Upper lobe of left lung (tissue), 6 donors: ENCODE results near the gene RGN. TPM values are rescaled to one million over a fixed set of nuclear protein-coding genes. Genes with fewer than 3 reads are reported as not detected.

Experiments
- ATAC-seq, 2 donors: fragments of 200-7000 bp; cut with Tn5 transposase; one replicate each; pipeline ENCODE4 v1.9.1; 2022; ENCODE audit warnings: mild to moderate bottlenecking in 2 of 2, moderate library complexity in 2 of 2; ENCODE audit not compliant: low FRiP score in 2 of 2
- DNase-seq, 2 donors: peaks; one replicate each; pipeline ENCODE4 v3.0.0-alpha.2; 2019 to 2020
- H3K27ac ChIP-seq, 4 donors: fragments of 200-600 bp; sonication (generic); one replicate each; pipeline ENCODE4 v1.5.1; 2016 to 2019
- H3K27me3 ChIP-seq, 4 donors: fragments of 200-600 bp; sonication (generic); one replicate each; pipeline ENCODE4 v1.5.1; 2017 to 2019
- H3K36me3 ChIP-seq, 4 donors: fragments of 200-600 bp; sonication (generic); one replicate each; pipeline ENCODE4 v1.5.1; 2016 to 2019
- H3K4me1 ChIP-seq, 4 donors: fragments of 200-600 bp; sonication (generic); one replicate each; pipeline ENCODE4 v1.5.1; 2018 to 2019
- H3K4me3 ChIP-seq, 4 donors: fragments of 200-600 bp; sonication (generic); one replicate each; pipeline ENCODE4 v1.5.1; 2017 to 2019; ENCODE audit warnings: mild to moderate bottlenecking in 2 of 4, moderate library complexity in 1 of 4
- H3K9me3 ChIP-seq, 4 donors: fragments of 200-600 bp; sonication (generic); one replicate each; pipeline ENCODE4 v1.5.1; 2018 to 2019
- CTCF ChIP-seq, 6 experiments: fragments of 450-650 bp in 4 of 6; fragments of 200-600 bp in 2 of 6; sonication (generic) in 2 of 6; IDR thresholded peaks; one replicate each; pipeline ENCODE4 v1.5.1; 2016 to 2019; ENCODE audit warnings: antibody characterized with exemption in 6 of 6
- EP300 ChIP-seq, 4 donors: sonication (generic); formaldehyde crosslinking; IDR thresholded peaks; one replicate each; pipeline ENCODE4 v1.5.1; 2017; ENCODE audit warnings: antibody characterized with exemption in 4 of 4, control low read depth in 2 of 4
- POLR2A ChIP-seq, 4 donors: fragments of 450-650 bp; IDR thresholded peaks; one replicate each; pipeline ENCODE4 v1.5.1; 2016 to 2017; ENCODE audit warnings: antibody characterized with exemption in 4 of 4, mild to moderate bottlenecking in 2 of 4
- POLR2AphosphoS5 ChIP-seq, 2 donors: sonication (generic); formaldehyde crosslinking; IDR thresholded peaks; one replicate each; pipeline ENCODE4 v1.5.1; 2017; ENCODE audit warnings: antibody characterized with exemption in 2 of 2
- WGBS, 2 donors: methylation state at CpG; one replicate each; pipeline ENCODE4 v1.1.5; 2017 to 2018; 5-methylcytosine and 5-hydroxymethylcytosine counted together
- total RNA-seq, 6 donors: library from RNA; depleted of rRNA in 4 of 6; stranded (reverse); fragments of >200 nt in 4 of 6; gene quantifications; one replicate each; pipeline versions ENCODE4 v1.1.0 to v1.2.1, GENCODE V29; 2016 to 2021
- donor health status: DM: no; HTN: no; CAD: no; lungs with moderate emphysema.
- donor health status: DM: no; HTN: yes; CAD: no; lungs with severe emphysema.

The RGN gene
- total RNA-seq, result 10 to 100 TPM in 3 of 6 donors, 1 to 10 TPM in 3; 7.3 to 51.3 (median 9.6) TPM

DNA sequence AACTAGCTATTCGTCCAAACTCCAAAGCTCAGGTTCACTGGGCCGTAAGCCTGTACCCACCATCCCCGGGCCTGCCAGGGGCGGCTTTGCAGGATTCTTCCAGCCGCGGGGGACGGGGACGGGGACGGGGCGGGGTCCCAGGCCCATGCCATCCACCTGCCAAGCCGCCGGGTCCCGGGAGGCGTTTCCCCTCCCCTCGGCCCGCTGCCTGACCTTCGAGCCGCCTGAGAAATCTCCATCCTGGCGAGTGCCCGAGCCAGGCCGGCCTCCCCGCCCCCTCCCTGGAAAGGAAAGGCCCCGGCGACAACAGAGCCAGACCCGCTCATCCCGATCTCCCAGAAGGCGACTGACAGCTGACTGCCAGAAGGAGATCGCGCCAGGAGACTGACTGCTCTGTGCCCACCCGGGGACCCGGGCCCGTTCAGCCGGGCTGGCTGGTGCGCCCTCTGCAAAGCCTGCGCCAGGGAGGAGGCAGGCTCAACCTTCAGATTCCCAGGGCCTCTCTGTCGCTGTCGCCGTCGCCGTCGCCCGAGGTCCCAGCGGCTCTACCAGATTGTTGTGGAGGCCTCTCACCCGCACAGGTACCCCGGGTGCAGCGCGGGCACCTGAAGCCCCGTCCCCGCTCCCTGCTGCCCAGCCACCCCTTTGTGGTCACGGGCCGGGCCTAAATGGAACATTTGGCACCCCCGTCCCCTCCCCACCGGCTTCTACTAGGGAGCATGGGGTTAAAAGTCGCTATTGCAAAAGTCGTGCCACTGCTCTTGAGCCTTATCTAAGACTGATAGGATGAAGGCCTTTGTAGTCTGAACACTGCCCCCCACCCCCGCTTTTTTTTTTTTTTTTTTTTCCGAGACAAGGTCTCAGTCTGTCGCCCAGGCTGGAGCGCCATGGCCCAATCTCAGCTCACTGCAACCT, at the start of gene RGN:
Gene RGN, plus strand, starts transcription at position 315 of the 915 bp plus-strand sequence. CDS start 2,702 bp downstream, outside the sequence.
- Histone ChIP-seq H3K36me3 (no peaks in the 10 kb centered on the region), H3K27me3 (no peaks in the 10 kb centered on the region), H3K4me1 (no peaks in the 10 kb centered on the region), H3K4me3 (peak within 1 kb of the TSS in 3 of 4 donors; percentile 25 to 49 (median 48)), H3K27ac (peak within 1 kb of the TSS in 3 of 4 donors; percentile 11 to 58 (median 28)), H3K9me3 (no peaks in the 10 kb centered on the region)
- ATAC-seq, result peak in 1 of 2 donors; percentile 44
- TF ChIP-seq POLR2AphosphoS5 (IDR thresholded peaks at IDR 0.05), result no peak
- DNase-seq, result peak in 1 of 2 donors; percentile 82
- 45 to 62% methylated on average over 18 to 32 of the region's 59 CpGs for WGBS, 2 donors

DNA sequence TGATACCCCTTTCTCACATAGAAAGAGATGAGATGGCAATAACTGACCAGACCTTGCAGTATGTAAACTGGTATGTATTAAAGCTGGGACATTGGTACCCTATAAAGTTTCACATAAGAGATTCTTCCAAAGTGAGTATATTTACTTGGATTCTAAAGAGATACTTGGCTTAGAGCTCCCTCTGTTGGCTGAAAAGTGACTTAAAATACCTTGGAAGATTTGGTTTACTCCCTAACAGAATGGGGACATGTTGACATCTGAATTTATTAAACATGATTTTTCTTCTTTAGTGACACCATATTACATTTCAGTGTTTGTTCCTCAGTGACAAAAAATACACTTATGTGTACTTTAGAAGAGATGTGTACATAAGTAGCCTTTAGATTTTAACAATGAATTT, 47.9 kb upstream of the RGN start:
- H3K36me3 ChIP-seq, result no peaks in the 10 kb centered on the region
- H3K27ac ChIP-seq, result no peak overlapping the region
- no peak for TF ChIP-seq EP300 (IDR thresholded peaks at IDR 0.05)
- peak in 5 of 6 experiments; percentile 33 to 46 (median 42) for TF ChIP-seq CTCF (IDR thresholded peaks at IDR 0.05)
- H3K4me1 ChIP-seq, result no peaks in the 10 kb centered on the region
- ATAC-seq (no peak), DNase-seq (no peak)
- H3K4me3 ChIP-seq, result no peak overlapping the region
- H3K27me3 ChIP-seq, result no peaks in the 10 kb centered on the region
- H3K9me3 ChIP-seq, result no peaks in the 10 kb centered on the region

GRCh38 chrX:47047989-47048388, 30.3 kb upstream of the RGN start:
- ATAC-seq, result no peak
- H3K9me3 ChIP-seq, result peaks cover 0 to 5% (median 0%) of the 10 kb centered on the region in 4 donors
- WGBS, 2 donors, result 45 to 63% methylated on average over 1 to 5 of the region's 5 CpGs
- H3K27ac ChIP-seq, result no peak overlapping the region
- H3K27me3 ChIP-seq, result no peaks in the 10 kb centered on the region
- no peak for DNase-seq
- no peaks in the 10 kb centered on the region for H3K36me3 ChIP-seq
- no peak for TF ChIP-seq EP300 (IDR thresholded peaks at IDR 0.05)
- no peak for TF ChIP-seq CTCF (IDR thresholded peaks at IDR 0.05)
- no peak for TF ChIP-seq POLR2A (IDR thresholded peaks at IDR 0.05)
- TF ChIP-seq POLR2AphosphoS5 (IDR thresholded peaks at IDR 0.05), result no peak
- H3K4me3 ChIP-seq, result no peak overlapping the region
- no peaks in the 10 kb centered on the region for H3K4me1 ChIP-seq

- Histone ChIP-seq H3K27me3 (no peaks in the 10 kb centered on the region), H3K4me1 (no peaks in the 10 kb centered on the region), H3K27ac (no peak overlapping the region), H3K9me3 (no peaks in the 10 kb centered on the region), H3K4me3 (no peak overlapping the region), H3K36me3 (peaks cover 0 to 1% (median 0%) of the 10 kb centered on the region in 4 donors)
- ATAC-seq (no peak), DNase-seq (no peak)
- 47 to 90% methylated on average over 1 of the region's 1 CpG for WGBS, 2 donors
- TF ChIP-seq CTCF (IDR thresholded peaks at IDR 0.05), result no peak
- no peak for TF ChIP-seq EP300 (IDR thresholded peaks at IDR 0.05)
- TF ChIP-seq POLR2AphosphoS5 (IDR thresholded peaks at IDR 0.05), result no peak
- no peak for TF ChIP-seq POLR2A (IDR thresholded peaks at IDR 0.05)
Observed at GRCh38 chrX:47059142-47059874, 18.9 kb upstream of the RGN start.

DNA sequence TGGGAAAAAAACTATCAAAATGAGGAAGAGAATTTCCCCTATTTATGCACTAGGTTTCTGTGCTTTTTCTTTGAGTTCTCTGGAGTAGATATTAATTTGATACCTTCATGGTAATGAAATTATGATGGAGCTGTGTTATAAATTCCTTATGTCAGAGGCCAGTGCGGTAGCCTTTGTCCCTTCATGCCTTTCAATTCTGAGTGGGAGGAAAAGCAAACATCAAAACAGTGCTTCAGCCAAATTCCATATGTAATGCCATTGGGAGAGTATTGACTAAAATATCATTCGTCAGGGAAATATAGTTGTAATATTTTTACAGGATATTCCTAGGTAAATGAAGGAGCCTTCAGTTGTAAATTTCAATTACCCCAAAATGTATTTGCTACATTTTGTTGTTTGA, 17.5 kb upstream of the RGN start:
- Histone ChIP-seq H3K27ac (no peak overlapping the region), H3K9me3 (no peaks in the 10 kb centered on the region), H3K4me3 (no peak overlapping the region), H3K36me3 (no peaks in the 10 kb centered on the region), H3K4me1 (no peaks in the 10 kb centered on the region), H3K27me3 (no peaks in the 10 kb centered on the region)
- no peak for DNase-seq
- WGBS, 2 donors, result 73 to 87% methylated on average over 2 of the region's 2 CpGs
- TF ChIP-seq POLR2AphosphoS5 (IDR thresholded peaks at IDR 0.05) (no peak), POLR2A (IDR thresholded peaks at IDR 0.05) (no peak), EP300 (IDR thresholded peaks at IDR 0.05) (no peak), CTCF (IDR thresholded peaks at IDR 0.05) (no peak)
- no peak for ATAC-seq
